Measurements from ENCODE around the gene GSTM3.

The GSTM3 gene

DNA sequence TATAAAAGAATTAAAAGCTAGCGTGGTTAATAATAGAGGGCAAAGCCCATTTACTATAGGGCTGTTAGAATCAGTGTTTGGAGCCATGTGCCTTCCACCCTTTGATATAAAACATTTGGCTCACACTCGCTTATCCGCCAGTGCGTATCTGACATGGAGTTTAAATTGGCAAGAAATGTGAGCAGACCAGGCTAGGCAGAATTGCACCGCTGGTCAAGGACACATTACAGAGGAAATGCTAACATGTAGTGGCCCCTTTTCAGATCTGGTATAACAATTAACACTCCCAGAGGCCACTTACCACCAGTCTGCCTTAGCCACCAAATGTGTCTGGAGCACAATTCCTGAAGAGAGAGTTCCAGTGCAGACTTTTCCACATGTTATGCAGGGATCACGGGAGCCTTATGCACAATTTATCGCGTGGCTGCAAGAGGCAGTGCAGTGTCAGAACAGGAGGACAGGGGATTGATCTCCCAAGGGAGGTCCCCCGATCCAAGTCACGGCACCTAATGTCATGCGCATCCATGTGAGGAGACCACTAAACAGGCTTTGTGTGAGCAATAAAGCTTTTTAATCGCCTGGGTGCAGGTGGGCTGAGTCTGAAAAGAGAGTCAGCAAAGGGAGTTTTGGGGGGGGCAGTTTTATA lies 14.0 kb downstream of the GSTM3 start:
- TF ChIP-seq, protein P1, sequence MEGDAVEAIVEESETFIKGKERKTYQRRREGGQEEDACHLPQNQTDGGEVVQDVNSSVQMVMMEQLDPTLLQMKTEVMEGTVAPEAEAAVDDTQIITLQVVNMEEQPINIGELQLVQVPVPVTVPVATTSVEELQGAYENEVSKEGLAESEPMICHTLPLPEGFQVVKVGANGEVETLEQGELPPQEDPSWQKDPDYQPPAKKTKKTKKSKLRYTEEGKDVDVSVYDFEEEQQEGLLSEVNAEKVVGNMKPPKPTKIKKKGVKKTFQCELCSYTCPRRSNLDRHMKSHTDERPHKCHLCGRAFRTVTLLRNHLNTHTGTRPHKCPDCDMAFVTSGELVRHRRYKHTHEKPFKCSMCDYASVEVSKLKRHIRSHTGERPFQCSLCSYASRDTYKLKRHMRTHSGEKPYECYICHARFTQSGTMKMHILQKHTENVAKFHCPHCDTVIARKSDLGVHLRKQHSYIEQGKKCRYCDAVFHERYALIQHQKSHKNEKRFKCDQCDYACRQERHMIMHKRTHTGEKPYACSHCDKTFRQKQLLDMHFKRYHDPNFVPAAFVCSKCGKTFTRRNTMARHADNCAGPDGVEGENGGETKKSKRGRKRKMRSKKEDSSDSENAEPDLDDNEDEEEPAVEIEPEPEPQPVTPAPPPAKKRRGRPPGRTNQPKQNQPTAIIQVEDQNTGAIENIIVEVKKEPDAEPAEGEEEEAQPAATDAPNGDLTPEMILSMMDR (IDR thresholded peaks at IDR 0.05; ENCODE audit: insufficient read depth, missing control alignments): no peak
- DNase-seq (ENCODE audit: insufficient read length, low spot score) (no peak), FAIRE-seq (no peak)

DNA sequence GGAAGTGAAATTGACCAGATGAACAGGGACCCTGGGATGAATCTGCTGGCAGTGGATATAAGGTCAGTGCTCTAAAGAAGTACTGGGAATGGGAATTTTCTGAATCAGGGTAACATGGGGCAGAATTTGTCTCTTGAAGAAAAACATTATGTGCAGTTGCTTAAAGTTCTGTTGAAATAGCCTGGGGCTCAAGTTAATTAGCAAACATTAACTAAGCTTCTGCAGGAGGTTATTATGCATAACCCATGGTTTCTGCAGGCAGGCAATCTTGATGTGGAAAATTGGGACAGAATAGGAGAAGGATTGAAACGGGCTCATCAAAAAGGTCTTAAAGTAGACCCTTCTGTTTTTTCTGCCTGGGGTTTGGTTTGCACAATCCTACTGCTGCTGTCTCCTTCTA lies 14.8 kb downstream of the GSTM3 start:
- no peak for DNase-seq (ENCODE audit: insufficient read length, low spot score)
- FAIRE-seq: no peak

DNA sequence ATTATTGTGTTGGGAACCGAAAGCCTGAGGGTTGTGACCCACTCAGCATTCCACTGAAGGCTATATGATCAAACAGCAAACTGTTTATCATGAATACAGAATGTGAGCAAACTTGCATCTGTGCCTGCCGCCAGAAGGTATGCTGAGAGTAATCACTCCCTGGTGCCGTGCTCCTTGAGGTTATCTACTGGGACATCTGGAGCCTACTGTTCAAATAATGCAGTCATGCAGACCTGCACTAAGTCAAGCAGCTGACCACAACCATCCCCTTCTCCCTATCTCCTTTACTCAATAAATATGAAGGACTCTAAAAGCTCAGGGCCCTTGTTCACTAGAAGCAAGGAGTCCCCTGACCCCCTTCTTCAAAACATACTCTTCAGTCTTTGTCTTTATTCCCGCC lies 15.3 kb downstream of the GSTM3 start:
- TF ChIP-seq, protein P1 (IDR thresholded peaks at IDR 0.05; ENCODE audit: insufficient read depth, missing control alignments): no peak
- DNase-seq (ENCODE audit: insufficient read length, low spot score) (no peak), FAIRE-seq (no peak)

More for the DNA sequence above, 14.8 kb downstream of the GSTM3 start:
- TF ChIP-seq, protein P1 (IDR thresholded peaks at IDR 0.05; ENCODE audit: insufficient read depth, missing control alignments): no peak

DNA sequence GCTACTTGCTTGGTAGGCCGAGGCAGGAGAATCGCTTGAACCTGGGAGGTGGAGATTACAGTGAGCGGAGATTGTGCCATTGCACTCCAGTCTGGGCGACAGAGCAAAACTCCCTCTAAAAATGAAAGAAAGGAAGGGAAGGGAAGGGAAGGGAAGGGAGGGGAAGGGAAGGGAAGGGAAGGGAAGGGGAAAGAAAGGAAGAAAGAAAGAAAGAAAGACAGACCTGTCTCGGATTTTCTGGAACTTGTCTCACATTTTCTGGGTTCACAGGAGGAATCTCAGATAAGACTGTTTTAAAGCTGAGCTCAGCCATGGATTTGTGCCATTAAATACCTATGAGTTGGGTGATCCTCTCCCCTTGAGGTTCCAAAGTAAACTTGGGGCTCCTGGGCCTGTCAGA lies 15.9 kb downstream of the GSTM3 start:
- TF ChIP-seq, protein P1 (IDR thresholded peaks at IDR 0.05; ENCODE audit: insufficient read depth, missing control alignments): no peak
- DNase-seq (ENCODE audit: insufficient read length, low spot score) (no peak), FAIRE-seq (no peak)

DNA sequence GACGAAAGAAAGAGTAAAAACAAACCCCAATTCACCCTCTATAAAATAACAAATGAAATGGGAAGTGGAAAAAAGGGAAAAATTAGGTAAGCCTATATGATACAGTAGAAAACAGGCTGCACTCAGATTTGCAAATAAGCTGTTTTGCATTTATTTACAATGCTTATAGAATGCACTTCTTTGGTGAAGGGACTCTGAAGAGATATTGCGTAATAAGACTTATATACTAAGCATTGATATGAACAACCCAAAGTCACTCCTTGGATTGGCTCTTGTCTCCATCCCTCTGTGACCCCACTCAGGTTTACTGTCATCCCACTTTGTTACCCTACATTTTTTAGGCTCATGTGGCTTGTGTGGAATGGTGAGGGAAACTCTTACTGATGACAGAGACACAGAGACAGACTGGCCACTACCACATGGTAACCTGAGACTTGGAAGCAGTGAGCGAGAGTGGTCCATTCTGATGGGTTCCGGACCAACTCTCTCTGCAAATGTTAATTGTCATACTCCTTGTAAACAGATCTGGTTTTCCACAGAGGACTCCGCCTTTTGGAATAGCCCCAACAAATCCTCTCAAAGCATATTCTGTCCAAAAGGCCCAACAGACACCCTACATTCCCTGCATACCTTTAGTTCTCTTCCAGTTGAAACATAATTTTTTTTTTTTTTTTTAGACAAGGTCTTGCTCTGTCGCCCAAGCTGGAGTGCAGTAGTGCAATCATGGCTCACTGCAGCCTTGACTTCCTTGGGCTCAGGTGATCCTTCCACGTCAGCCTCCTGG lies 17.7 kb downstream of the GSTM3 start:
- TF ChIP-seq, protein P1 (IDR thresholded peaks at IDR 0.05; ENCODE audit: insufficient read depth, missing control alignments): no peak
- no peak for DNase-seq (ENCODE audit: insufficient read length, low spot score)
- no peak for FAIRE-seq

DNA sequence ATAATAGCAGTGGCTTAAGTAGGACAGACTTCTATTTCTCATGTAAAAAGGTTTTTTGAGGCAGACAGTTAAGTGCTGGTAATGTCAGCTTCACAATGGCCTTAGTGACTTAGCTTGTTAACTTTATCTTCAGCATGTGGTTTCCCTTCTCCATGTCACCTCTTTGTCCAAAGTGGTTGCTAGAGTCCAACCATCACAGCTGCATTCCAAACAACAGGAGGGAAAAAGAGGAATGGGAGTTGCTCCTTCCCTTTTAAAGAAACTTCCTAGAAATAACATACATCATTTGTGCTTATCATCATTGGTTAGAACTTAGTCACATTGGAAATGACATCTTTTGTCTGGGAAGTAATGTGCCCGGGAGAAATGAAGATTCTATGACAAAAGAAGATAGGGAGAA lies 18.9 kb downstream of the GSTM3 start:
- DNase-seq (ENCODE audit: insufficient read length, low spot score) (no peak), FAIRE-seq (no peak)
- TF ChIP-seq, protein P1 (IDR thresholded peaks at IDR 0.05; ENCODE audit: insufficient read depth, missing control alignments): no peak

DNA sequence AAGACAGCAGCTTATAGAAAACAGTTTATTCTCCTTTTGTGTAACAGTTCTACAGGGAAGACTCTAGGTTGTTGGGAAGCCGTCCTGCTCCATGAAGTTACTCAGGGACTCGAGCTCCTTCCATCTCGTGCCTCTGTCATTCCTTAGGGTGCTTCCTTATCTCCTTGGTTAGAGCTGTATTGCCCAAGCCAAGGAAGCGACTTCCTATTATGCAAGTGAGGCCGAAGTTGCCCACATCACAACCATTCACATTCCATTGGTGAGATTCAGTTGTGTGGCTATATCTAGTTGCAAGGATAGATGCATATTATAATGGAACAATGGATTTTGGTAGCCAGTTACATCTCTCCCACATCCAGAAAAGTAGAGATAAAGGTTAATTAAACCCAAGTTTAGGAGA lies 19.8 kb downstream of the GSTM3 start:
- no peak for DNase-seq (ENCODE audit: insufficient read length, low spot score)
- TF ChIP-seq, protein P1 (IDR thresholded peaks at IDR 0.05; ENCODE audit: insufficient read depth, missing control alignments): no peak
- FAIRE-seq: no peak
